DMS114 treated with DMSO at 0.1 percent for 48 hours (cell line): ENCODE data around the gene ABCB8.

Experiments used
- DNase-seq: peaks from one replicate; lab custom pipeline; 2025; ENCODE audit not compliant: unreplicated experiment; lab: John Stamatoyannopoulos, UW

Gene ABCB8

DNA sequence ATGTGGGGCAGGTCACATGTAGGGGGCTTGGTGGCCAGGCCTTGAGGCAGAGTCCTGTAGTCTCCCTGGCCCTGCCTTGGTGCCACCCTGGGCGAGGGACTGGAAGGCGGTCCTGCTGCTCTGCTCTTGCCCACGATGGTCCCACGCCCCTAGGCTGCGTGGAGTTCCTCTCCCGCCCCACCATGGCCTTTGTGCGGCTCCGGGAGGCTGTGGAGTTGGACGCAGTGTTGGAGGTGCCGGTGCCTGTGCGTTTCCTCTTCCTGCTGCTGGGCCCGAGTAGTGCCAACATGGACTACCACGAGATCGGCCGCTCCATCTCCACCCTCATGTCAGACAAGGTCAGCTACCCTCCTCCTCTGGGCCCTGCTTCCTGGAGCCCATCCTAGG is 42.3 kb downstream of the ABCB8 start:
- no peak for DNase-seq

DNA sequence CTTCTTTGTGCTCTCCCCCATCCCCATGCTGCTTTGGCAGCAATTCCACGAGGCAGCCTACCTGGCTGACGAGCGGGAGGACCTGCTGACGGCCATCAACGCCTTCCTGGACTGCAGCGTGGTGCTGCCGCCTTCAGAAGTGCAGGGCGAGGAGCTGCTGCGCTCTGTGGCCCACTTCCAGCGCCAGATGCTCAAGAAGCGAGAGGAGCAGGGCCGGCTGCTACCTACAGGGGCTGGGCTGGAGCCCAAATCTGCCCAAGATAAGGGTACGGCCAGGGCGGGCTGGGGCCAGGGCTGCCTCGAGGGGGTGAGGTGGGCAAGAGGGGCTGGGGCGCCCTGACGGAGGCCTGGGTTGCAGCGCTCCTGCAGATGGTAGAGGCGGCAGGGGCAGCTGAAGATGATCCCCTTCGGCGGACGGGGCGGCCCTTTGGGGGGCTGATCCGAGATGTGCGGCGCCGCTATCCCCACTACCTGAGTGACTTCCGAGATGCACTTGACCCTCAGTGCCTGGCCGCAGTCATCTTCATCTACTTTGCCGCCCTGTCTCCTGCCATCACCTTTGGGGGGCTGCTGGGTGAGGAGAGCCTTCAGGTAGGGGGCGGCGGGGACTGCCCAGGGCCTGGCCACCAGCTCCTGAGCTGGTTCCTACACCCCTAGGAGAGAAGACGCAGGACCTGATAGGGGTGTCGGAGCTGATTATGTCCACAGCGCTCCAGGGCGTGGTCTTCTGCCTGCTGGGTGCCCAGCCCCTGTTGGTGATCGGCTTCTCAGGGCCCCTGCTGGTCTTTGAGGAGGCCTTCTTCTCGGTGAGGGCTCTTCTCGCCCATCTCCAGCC is 43.0 kb downstream of the ABCB8 start:
- DNase-seq, result no peak

DNA sequence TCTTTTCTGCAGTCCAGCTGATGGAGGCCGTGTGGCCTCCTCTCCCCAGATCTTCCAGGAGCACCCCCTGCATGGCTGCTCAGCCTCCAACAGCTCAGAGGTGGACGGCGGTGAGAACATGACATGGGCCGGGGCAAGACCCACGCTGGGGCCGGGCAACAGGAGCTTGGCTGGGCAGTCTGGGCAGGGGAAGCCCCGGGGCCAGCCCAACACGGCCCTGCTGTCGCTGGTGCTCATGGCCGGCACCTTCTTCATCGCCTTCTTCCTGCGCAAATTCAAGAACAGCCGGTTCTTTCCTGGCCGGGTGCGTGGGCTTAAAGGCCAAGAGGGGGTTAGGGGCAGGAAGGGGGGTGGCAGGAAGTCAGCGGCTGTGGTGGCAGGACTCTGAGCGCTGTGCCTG is 45.7 kb downstream of the ABCB8 start:
- no peak for DNase-seq

DNA sequence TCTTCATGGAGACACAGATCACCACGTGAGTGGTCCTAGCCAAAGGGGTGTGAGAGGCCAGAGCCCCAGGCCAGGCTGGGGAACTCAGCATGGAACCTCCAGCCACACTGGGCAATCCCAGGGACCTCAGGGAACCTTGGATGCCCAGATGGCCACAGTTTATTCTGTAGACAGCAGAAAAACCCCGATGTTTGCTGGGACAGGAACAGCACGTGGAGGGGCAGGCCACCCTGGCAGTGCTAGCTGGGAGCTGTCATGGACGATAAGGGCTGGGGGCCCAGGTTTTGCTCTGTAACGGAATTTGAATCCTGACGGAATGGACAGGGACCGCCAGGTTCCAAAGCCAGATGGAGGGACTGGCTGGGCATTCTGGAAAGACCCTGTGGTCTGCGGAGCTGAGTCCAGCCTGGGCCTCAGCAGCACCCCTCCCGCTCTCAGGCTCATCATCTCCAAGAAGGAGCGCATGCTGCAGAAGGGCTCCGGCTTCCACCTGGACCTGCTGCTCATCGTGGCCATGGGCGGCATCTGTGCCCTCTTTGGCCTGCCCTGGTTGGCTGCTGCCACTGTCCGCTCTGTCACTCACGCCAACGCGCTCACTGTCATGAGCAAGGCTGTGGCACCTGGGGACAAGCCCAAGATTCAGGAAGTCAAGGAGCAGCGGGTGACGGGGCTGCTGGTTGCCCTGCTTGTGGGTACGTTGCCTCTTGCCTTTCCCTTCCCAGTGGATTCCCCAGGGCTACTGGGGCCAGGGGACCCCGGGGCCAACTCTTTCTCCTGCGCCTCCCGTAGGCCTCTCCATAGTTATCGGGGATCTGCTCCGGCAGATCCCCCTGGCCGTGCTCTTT is 46.8 kb downstream of the ABCB8 start:
- DNase-seq, result no peak

DNA sequence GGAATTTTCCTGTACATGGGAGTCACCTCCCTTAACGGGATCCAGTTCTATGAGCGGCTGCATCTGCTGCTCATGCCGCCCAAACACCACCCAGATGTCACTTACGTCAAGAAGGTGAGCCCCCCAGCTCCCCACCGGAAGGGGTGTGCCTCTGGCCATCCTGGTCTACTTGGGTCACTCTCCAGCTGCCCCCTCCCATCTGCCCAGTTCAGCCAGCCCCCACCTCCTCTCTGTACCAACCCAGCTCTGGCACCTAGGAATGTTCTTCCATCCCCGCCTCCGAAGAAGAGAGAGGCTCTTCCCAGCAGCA is 47.4 kb downstream of the ABCB8 start:
- no peak for DNase-seq

DNA sequence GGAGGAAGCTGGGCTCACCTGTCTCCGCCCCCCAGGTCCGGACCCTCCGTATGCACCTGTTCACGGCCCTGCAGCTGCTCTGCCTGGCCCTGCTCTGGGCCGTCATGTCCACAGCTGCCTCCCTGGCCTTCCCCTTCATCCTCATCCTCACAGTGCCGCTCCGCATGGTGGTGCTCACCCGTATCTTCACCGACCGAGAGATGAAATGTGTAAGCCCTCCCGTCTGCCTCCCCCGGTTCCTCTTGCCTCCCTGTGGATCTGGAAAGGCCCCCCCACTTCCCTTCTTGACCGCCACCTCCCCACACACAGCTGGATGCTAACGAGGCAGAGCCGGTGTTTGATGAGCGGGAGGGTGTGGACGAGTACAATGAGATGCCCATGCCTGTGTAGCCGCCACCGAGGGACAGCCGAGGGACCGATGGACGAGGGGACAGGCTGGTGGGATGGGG is 47.8 kb downstream of the ABCB8 start:
- DNase-seq, result no peak

DNA sequence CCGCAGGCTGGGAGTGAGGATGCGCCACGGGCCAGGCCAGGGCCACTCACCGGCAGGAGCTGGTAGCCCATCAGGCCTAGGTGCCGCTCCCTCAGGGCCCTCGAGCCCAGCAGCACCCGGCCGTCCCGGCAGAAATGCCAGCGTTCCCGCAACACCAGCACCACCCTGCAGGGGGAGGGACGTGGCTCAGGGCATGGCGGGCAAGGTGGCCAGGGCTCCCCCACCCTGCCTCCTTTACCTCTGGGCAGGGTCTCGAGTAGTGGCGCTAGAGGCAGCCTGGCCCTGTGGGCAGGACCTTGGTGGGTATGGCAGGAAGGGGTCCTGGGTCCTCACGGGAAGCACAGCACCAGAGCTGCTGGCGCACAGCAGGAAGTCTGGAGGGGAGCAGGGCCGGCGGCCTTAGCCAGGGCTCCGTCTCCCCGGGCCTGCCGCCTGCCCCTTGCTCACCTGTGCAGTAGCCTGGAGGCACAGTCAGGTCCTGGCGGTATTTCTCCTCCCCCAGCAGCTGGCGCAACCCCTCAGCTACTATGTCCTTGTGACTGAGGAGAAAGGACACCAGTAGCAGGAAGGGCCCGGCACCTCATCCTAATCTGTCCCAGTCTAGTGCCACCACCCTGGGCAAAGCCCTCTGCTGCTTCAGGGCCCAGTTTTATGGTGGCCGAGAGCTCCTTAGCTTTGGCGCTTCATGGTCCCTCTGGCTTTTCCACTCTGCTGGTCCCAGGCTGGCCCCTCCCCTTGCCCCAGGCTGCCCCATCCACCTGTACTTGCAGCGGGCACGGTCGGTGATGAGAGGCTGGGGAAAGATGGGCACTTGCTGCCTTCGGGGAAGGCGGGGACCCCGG is 48.8 kb downstream of the ABCB8 start:
- DNase-seq, result no peak

DNA sequence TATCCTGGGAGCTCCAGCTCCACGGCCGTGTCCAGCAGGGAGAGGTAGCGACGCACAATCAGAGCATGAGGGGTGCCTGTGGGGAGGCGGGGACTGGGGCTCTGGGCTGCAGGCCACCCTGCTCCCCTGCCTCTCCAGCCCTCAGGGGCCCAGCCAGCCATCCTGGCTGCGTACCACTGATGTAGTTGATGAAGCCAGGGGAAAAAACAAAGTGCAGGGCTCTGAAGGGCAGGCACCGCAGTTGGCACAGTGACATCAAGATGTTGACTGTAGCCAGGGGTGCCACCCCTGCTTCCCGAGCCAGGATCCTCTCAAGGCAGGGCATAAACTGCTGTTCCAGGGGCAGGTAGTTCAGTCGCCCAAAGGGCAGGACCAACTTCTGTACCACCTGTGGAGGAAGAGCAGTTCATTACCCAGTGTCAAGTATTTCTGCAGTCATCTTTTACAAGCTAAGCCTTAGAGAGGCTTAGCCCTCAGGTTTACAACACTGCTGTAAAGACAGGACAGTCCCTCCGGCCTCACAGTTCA is 49.5 kb downstream of the ABCB8 start:
- no peak for DNase-seq

DNA sequence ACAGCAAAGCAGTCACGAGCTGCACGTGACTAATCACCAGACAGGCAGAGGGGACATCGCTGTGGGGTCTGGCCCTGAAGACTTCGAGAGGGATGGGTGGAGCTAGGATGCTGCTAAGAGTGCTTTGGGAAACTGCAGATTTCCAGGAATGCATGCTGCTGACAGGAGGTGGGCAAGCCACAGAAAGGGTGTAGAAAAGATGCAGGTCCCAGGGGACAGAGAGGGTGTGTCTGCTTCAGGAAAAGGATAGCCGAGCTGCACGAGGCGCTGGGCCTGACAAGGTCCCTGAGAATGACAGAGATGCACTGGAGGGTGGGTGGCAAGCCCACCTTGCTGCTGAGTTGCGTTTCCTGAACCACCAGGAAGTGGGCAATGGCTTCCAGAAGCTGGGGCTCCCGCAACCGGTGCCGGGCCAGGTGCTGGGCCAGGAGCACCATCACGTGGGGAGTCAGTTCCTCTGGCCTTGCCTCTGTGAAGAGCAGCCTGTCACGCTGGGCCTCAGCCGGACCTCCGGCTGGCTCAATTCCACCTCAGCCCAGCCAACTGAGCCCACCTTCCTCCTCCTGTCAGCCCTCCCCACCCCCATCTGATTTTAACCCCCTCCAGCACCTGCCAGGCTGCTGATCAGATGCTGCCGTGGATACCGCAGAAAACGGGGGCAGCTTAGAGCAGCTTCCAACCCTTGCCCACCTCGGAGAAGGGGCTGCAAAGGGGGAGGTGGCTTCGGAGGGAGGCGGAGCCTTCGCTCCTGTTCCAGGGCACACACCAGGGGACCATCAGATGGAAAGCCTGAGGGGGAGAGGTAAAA is 50.2 kb downstream of the ABCB8 start:
- no peak for DNase-seq

DNA sequence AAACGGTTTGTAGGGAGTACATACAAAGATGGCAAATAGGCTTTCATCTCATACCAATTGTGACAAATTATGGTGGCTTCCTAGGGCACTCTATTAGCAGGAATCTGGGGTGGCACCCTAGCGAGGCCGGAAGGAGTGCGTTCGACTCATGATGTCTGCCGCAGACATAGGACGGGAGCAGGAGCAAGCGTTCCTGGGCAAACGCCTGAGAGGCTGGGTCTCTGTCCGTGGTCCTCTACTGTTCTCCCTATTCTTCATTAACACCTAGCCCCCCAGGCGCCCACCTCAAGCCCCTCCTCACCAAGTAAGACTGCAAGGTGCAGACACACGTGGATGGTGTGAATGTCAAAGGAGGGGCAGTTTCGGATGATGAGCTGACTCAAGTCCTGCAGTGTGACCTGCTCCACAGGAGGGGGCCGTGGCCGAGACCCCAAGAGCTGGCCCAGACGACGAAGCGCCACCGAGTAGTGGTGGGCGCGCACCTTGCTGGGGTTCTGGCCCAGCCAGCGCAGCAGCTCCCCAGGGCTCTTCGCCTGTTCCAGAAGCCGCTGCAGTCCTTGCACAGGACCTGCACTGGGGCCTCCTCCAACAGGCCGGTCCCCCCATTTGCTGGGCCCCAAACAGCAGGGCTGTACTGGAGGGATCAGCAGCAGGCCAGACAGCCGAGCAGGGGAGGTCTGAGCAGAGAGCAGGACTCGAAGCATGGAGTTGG is 51.1 kb downstream of the ABCB8 start:
- DNase-seq, result no peak

DNA sequence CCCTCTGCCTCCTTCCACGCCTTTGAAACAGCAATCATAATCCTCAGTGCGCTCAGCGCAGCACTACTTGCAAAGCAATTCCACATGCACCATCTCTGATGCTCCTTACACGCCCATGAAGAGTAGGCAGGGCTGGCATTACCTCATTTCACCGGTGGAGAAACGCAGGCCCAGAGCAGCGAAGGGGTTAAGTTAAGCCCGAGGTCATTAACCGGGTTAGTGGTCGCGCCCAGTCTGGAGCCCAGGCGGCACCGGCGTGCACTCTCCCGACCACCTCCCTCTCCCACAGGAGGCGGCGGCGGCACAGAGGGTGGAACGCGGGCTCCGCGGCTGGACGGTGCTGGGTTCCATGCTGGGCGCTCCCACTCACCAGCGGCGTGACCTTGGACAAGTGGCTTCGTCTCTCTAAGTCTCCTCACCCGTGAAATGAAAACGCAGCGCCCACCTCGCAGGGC is 51.8 kb downstream of the ABCB8 start:
- DNase-seq, result no peak

DNA sequence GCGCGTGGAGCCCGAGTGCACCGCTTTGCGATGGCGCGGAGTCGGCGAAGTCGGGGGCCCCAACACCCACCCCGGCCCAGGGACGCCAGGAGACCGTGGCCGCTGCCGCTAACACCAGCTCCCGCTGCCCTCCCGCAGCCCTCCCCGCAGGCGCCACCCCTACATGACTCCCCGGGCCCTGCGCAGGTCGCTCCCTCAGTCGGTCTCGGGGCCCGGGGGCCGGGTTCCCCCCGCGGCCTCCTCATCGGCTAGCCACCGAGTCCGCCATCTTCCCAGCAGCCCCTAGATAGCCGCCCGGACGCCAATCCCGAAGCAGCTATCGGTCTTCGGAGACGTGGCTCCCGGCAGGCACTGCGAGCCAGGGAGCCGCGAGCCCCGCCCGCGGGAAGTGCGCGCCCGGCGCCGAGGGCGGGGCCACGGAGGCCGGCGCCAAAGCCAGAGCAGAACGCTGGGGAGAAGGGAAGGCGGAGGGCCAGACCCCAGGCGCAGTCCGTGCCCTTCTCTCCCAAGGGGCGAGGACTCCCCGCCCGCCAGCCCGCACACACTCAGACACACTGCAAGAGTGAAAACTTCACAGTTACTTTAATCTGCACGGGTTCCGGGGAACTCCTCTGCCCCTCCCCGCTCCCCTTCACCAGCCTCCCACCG is 52.4 kb downstream of the ABCB8 start, which contains the start of gene FASTK:
Gene FASTK (minus strand): TSS at position 288 of the 648 bp plus-strand sequence. CDS start 43 bp downstream, at position 245.
- peak; percentile 76 for DNase-seq

DNA sequence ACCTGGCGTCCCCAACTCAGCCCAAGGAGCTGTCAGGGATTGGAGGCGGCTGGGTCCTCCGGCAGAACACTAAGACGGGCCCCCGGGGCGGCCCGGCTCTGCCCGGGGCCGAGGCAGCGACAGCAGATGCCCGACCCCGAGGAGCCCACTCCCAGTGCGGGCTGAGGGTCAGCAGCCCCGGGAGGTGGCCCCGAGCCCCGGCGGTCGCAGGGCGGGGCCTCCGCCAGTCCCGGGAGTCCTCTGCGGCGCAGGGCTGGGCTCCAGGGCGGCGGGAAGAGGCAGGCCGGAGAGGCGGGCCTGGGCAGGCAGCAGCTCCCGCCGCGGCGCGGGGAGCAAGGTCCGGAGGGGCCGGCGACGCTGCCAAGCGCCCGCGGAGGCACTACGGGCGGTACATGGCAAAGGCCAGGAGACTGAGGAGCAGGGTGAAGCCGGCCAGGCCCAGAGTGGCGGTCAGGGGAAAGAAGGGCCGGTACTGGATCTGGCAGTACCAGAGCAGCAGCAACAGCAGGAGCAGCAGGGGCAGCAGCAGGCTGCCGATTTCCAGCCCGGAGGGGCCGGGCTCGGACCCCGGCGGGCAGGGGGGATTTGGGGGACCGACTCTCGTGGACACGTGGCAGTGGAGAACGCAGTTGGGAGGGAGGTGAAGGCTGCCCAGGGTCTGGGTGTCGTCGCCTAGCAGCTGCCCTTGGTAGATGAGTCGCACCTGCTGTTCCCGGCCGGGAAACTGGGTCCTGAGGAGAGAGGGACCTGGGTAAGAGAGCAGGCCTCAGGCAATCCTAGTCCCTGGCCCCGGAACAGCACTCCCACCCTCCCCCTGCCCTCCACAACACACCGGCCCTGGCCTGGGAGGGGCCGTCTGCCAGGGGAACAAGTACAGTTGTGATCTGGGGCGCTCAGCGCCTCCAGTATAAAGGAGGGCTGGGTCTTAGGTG is 53.2 kb downstream of the ABCB8 start:
- no peak for DNase-seq

DNA sequence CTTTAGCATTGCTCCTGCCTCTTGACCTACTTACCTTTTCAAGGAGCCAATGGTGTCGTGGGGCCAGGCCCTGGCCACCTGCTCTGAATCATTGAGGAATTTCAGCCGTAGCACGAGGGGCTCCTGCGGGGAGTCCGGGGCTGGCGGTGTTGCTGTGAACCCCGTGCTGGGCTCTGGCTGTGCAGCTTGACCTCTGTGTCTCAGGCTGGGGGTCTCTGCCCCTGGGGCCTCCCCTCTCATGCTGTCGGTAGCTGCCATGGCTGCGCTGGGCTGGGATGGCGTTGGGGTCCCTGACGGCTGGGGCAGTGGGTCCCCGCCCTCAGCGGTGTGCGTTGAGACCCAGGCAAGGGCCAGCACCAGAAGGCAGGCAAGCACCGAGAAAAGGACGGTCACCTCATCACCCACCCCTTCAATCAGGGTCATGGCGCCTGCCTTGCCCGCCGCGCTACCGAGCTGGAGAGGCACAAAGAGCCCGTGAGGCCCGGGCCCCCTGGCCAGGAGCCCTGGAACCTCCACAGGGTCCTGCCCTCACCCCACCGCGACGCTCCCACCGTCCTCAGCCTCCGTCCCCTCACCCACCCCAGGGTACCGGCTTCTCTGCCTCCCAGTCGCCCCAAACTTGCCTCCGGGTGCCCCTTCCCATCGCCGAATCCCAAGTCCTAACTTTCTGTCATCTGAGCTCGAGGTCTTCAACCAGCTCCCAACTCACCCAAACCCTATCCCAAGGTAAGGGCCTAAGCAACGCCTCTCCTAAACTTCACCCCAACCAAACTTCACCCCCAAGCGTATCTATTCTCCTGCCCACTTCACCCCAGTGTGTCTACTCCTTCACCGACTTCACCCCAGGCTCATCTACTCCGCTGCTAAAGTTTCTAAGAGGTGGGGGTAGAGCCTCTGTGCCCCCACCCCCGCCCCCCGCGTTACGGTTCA is 54.2 kb downstream of the ABCB8 start:
- DNase-seq, result no peak

DNA sequence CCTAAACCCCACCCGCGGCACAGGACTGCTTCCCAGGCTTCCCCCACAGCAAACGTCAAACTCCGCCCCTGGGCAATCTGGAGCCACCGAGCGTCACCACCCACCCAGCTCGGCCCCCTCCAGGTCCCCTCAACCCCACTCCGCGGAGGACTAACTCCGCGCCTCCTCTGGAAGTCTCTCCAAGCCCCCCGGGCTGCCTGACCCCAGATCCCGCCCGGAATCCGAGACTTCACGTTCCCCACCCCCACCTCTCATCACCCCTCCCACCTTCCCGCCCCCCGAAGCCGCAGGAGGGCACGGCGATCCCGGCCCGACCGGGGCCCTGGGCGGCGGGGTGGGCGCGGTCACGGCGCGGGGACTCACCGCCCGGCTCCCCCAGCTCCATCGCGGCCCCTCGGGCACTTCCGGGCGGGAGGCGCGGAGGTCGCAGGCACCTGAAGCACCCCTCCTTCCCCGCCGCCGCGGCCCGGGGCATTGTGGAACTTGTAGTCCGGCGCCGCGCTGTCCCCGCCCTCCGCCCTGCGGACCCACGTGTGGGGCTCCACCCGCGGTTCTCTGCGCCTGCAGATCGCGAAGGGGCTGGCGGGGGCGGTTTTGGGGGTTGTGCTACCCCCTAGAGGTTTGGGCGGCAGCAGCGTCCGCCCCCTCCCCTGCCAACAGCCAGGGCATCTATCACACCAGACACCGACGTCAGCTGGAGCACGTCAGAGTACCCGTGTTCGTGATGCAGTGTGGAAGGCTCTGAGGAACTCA is 55.0 kb downstream of the ABCB8 start, which contains the start of gene TMUB1:
Gene TMUB1 (minus strand): TSS at position 423 of the 753 bp plus-strand sequence. CDS start 930 bp downstream, outside the sequence.
- DNase-seq, result peak; percentile 47

DNA sequence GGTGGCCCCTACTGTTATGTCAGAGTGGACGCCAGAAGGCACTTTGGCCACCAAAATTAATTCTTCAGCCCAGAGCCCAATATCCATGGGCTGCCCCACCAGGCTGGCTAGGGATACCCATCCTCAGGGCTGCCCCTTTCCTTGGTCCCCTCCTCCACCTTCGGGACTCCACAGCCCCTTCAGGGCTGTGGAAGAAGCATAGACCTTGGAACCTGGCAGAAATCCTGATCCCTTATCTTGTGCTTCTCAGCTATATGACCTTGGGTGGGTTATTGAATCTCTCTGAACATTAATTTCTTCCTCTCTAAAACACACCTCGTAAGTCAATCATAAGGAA is 55.5 kb downstream of the ABCB8 start:
- no peak for DNase-seq
